ENCODE measurements around the gene TRPM3.

GRCh38 chr9:70979966-70980365 is 141.5 kb downstream of the TRPM3 start:
- TF ChIP-seq CTCF (IDR thresholded peaks at IDR 0.05) (no peak), POLR2AphosphoS5 (IDR thresholded peaks at IDR 0.05; ENCODE audit: insufficient read depth in 1 of 2, low read depth in 1 of 2) (no peak)

Measured in vagina (tissue), 2 donors.